Smooth muscle cell (in vitro differentiated cells): ENCODE data around the gene SCG3. TPM values are rescaled to one million over a fixed set of nuclear protein-coding genes. Genes with fewer than 3 reads are reported as not detected.

Experiments
- DNase-seq: peaks from one replicate; lab custom pipeline; 2025; ENCODE audit not compliant: unreplicated experiment; lab: John Stamatoyannopoulos, UW
- H2AFZ ChIP-seq: fragments of 200-600 bp; sonication (generic); 2 replicates; pipeline ENCODE4 v1.6.0; 2016; ENCODE audit warnings: antibody characterized with exemption, low read depth, mild to moderate bottlenecking
- H3F3A ChIP-seq: fragments of 200-600 bp; sonication (generic); 2 replicates; pipeline ENCODE4 v1.6.0; 2017; ENCODE audit warnings: antibody characterized with exemption, low read depth
- H3K27ac ChIP-seq: fragments of 200-600 bp; sonication (generic); 2 replicates; pipeline ENCODE4 v1.5.1; 2016; ENCODE audit warnings: low read depth, mild to moderate bottlenecking
- H3K27me3 ChIP-seq: fragments of 200-600 bp; sonication (generic); 2 replicates; pipeline ENCODE4 v1.6.1; 2016; ENCODE audit warnings: low read depth, mild to moderate bottlenecking
- H3K36me3 ChIP-seq: fragments of 200-600 bp; sonication (generic); 2 replicates; pipeline ENCODE4 v1.5.1; 2016; ENCODE audit warnings: low read depth
- H3K4me1 ChIP-seq: fragments of 200-600 bp; sonication (generic); 2 replicates; pipeline ENCODE4 v1.5.1; 2016; ENCODE audit warnings: low read depth
- H3K4me2 ChIP-seq: fragments of 200-600 bp; sonication (generic); 2 replicates; pipeline ENCODE4 v1.6.0; 2016; ENCODE audit warnings: mild to moderate bottlenecking
- H3K4me3 ChIP-seq: fragments of 200-600 bp; sonication (generic); 2 replicates; pipeline ENCODE4 v1.5.1; 2016; ENCODE audit warnings: mild to moderate bottlenecking
- H3K79me2 ChIP-seq: fragments of 200-600 bp; sonication (generic); 2 replicates; pipeline ENCODE4 v1.6.0; 2016; ENCODE audit warnings: low read depth, mild to moderate bottlenecking
- H3K9ac ChIP-seq: fragments of 200-600 bp; sonication (generic); 2 replicates; pipeline ENCODE4 v1.6.0; 2016; ENCODE audit warnings: low read depth
- H3K9me3 ChIP-seq: fragments of 200-600 bp; sonication (generic); replicated peaks from 2 replicates; pipeline ENCODE4 v1.5.1; 2016; ENCODE audit warnings: low read depth
- H4K20me1 ChIP-seq: fragments of 200-600 bp; sonication (generic); 2 replicates; pipeline ENCODE4 v1.6.0; 2016; ENCODE audit warnings: low read depth
- CTCF ChIP-seq: fragments of 200-600 bp; sonication (generic); IDR thresholded peaks from 2 replicates; pipeline ENCODE4 v1.5.1; 2017; ENCODE audit warnings: borderline replicate concordance, mild to moderate bottlenecking, antibody characterized with exemption; ENCODE audit not compliant: insufficient read depth, poor library complexity, severe bottlenecking
- WGBS: methylation state at CpG from one replicate; pipeline ENCODE4 v1.1.7; 2016; ENCODE audit warnings: low lambda C conversion rate; 5-methylcytosine and 5-hydroxymethylcytosine counted together
- polyA plus RNA-seq: library from polyadenylated mRNA; unstranded; fragments of >200 nt; fragmentation: Nextera tagmentation; extraction: Ambion mirVana; gene quantifications from 2 replicates; pipeline ENCODE4 v1.2.1, GENCODE V29; 2016
- total RNA-seq: library from RNA; depleted of rRNA; stranded (reverse); fragments of >200 nt; gene quantifications from 2 replicates; pipeline ENCODE4 v1.2.3, GENCODE V29; 2014

SCG3 gene
- total and polyA plus RNA-seq, 2 experiments from 2014 or later = not detected

DNA sequence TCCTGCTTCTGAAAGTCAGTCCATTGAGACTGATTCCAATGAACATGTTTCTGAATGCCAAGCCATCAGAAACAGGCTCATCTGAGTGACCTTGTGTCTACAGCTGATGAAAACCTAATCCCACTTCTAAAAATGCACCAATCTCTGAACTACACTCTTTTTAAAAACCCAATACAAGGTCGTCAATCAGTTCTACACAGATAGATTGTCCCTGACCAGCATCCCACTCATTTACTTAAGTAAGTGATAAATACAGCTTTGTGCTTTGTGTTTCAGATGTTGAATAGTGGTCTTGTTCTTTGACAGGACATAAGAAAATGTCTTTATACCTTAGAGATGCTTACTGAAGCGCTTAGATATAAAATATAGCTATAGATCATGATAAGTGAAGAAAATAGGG is 20.2 kb upstream of the SCG3 start:
- Histone ChIP-seq H4K20me1 (no peaks in the 10 kb centered on the region), H3K36me3 (no peaks in the 10 kb centered on the region), H3K4me2 (no peak overlapping the region), H3K4me1 (no peaks in the 10 kb centered on the region), H3K27ac (no peak overlapping the region), H3K27me3 (no peaks in the 10 kb centered on the region), H3K9ac (no peak overlapping the region), H3F3A (no peaks in the 10 kb centered on the region), H3K9me3 (no peaks in the 10 kb centered on the region), H2AFZ (no peak overlapping the region), H3K4me3 (no peak overlapping the region), H3K79me2 (no peaks in the 10 kb centered on the region)
- no peak for TF ChIP-seq CTCF
- no peak for DNase-seq
- 88% methylated on average over 2 of the region's 2 CpGs for WGBS

DNA sequence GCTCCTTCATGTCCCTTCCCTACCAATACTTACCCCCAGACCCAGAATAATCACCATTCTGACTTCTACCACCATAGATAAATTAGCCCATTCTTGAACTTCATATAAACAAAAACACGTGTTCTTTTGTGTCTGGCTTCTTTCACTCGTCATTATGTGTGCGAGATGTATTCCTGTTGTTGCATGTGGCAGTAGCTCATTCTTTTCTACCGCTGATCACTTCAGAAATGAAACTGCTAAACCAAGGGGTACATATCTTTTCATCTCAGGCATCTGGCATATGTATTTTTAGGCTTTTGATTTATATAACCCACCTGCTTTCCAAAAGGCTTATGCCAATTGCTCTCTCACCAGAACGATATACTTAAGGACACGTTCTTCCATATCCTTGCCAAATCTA is 13.8 kb upstream of the SCG3 start:
- Histone ChIP-seq H3K4me3 (no peak overlapping the region), H2AFZ (no peak overlapping the region), H3K27ac (no peak overlapping the region), H3F3A (no peaks in the 10 kb centered on the region), H3K36me3 (no peaks in the 10 kb centered on the region), H3K9me3 (no peaks in the 10 kb centered on the region), H3K4me2 (no peak overlapping the region), H3K4me1 (peaks cover 4% of the 10 kb centered on the region), H3K27me3 (no peaks in the 10 kb centered on the region), H4K20me1 (no peaks in the 10 kb centered on the region), H3K79me2 (no peaks in the 10 kb centered on the region), H3K9ac (no peak overlapping the region)
- no peak for TF ChIP-seq CTCF
- WGBS = 69% methylated on average over 6 of the region's 6 CpGs
- no peak for DNase-seq

- DNase-seq = no peak
- no peak overlapping the region for H2AFZ ChIP-seq
- WGBS = 94% methylated on average over 5 of the region's 5 CpGs
- H3K36me3 ChIP-seq = no peaks in the 10 kb centered on the region
- no peaks in the 10 kb centered on the region for H3K79me2 ChIP-seq
- no peaks in the 10 kb centered on the region for H3F3A ChIP-seq
- H3K27me3 ChIP-seq = no peaks in the 10 kb centered on the region
- H3K9ac ChIP-seq = no peak overlapping the region
- H3K4me3 ChIP-seq = no peak overlapping the region
- no peak overlapping the region for H3K27ac ChIP-seq
- H3K4me2 ChIP-seq = no peak overlapping the region
- H3K9me3 ChIP-seq = no peaks in the 10 kb centered on the region
- H4K20me1 ChIP-seq = no peaks in the 10 kb centered on the region
- TF ChIP-seq CTCF = no peak
- peaks cover 4% of the 10 kb centered on the region for H3K4me1 ChIP-seq
Measured at GRCh38 chr15:51668446-51668845, 12.9 kb upstream of the SCG3 start.

DNA sequence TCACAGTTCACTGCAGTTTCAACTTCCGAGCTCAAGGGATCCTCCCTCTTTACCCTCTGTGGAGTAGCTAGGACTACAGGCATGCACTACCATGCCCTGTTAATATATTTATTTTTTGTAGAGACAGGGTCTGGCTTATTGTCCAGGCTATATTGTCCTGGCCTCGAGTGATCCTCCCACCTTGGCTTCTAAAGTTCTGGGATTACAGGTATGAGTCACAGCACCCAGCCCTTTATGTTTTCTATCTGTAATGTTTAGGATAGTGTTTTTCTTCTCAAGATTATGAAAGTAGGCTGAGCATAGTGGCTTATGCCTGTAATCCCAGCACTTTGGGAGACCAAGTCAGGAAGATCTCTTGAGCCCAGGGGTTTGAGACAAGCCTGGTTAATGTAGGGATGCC is 11.9 kb upstream of the SCG3 start:
- no peak for DNase-seq
- H3K36me3 ChIP-seq = no peaks in the 10 kb centered on the region
- H3K27ac ChIP-seq = no peak overlapping the region
- no peak for TF ChIP-seq CTCF
- no peaks in the 10 kb centered on the region for H3K9me3 ChIP-seq
- H3K4me1 ChIP-seq = peaks cover 4% of the 10 kb centered on the region
- no peaks in the 10 kb centered on the region for H3F3A ChIP-seq
- H3K4me2 ChIP-seq = no peak overlapping the region
- WGBS = 42% methylated on average over 2 of the region's 2 CpGs
- H4K20me1 ChIP-seq = no peaks in the 10 kb centered on the region
- no peaks in the 10 kb centered on the region for H3K27me3 ChIP-seq
- no peaks in the 10 kb centered on the region for H3K79me2 ChIP-seq
- H3K9ac ChIP-seq = no peak overlapping the region
- H3K4me3 ChIP-seq = no peak overlapping the region
- no peak overlapping the region for H2AFZ ChIP-seq
